Measurements from ENCODE around the gene MX2. TPM values are rescaled to one million over a fixed set of nuclear protein-coding genes. Genes with fewer than 3 reads are reported as not detected.
"Not testable (repeated sequence)": the region's sequence is repeated elsewhere in the genome, so short reads cannot be mapped to it uniquely, and the experiment has no call there.

Gene MX2
- polyA plus RNA-seq, 10 donors: 1.1 to 3.9 (median 1.7) TPM

DNA sequence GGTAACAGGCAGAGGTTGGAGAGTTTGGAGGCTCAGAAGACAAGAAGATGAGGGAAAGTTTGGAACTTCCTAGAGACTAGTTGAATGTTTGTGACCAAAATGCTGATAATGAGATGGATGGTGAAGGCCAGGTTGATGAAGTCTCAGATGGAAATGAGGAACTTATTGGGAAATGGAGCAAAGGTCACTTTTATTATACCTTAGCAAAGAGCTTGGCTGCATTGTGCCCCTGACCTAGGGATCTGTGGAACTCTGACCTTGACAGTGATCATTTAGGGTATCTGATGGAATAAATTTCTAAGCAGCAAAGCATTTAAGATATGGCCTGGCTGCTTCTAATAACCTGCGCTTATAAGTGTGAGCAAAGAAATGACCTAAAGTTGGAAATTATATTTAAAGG is 28.1 kb upstream of the MX2 start:
- DNase-seq: no peak

DNA sequence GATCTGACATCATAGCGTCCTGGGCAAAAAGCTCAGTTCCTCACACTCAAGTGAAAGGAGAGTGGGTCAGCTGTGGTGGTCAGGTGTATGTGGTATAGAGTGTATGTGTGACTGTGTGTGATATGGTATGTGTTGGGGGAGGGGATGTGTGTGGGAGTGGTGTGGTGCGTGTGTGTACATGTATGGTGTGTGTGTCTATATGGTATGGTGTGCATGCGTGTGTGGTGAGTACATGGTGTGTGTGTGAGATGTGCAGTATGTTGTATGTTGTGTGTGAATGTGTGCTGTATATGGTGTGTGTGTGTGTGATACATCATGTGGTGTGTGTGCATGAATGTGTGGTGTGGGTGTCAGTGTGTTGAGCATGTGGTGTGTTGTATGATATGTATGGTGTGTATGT is 24.3 kb upstream of the MX2 start:
- no peak for DNase-seq

DNA sequence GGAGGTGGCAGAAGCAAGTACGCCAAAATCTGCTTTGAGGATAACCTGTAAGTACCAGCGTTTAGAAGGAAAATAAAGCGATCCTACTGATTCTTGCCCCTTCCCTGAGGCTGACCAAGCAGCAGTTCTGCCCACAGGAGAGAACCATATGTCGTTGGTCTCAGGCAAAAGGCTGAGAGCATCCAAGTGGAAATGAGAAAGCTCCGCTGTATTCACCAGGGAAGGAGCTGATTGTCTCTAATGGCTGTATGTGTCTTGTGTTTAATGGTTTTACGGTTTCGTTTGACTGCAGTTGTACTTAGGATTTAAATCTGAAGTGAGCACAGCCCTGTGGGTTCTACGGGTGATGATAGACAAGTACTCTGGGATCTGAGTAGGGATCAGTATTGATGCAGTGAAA is 23.4 kb upstream of the MX2 start:
- no peak for DNase-seq

DNA sequence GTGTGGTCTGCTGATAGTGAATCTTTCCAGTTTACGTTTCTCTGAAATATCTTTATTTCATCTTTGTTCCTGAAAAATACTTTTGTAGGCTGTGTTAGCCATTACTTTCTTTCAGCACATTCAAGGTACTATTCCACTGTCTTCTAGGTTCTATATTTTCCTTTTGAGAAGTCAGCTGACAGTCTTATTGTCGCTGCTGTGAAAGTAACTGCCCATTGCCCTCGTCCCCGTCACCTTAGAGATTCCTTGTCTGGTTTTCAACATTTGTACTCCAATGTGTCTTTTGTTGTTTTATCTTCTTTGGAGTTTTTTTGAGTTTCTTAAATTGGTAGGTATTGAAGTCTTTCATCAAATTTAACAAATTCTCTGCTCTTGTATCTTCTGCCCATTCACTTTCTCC is 19.8 kb upstream of the MX2 start:
- DNase-seq: no peak

DNA sequence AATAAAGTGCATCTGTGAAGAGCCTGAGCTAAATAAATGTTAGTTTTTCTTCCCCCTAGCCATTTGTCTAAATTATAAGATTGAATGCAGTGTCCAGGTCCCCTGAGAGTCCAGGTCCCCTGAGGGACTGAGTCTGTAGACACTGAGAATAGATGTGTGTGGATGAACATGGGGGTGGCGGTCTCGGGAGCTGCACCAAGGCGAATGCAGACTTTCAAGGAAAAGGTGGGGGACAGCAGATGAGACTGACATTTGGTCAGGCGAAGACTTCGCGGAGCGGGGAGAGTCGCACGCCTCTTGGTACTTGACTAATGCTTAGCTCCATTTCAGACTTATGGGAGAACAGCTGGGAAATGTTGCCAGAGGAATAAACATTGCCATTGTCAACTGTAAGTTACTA is 17.7 kb upstream of the MX2 start:
- no peak for DNase-seq

DNA sequence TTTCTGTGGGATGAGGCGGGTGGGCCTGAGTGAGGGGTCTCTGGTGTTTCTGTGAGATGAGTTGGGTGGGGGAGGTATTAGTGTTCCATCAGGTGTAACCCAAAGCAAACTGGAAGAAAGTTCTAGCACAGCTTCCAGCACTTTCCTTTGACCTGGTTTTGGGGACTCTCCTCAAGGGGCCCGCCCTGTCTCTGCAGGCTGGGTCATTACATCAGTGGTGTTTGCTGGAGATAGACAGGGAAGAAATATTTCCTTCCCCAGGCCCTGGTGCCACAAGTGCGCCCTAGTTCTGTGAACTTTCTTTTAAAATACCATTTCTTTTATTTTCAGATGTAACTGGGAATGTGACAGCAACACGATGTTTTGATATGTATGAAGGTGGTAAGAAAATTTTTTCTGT is 16.5 kb upstream of the MX2 start:
- no peak for DNase-seq

DNA sequence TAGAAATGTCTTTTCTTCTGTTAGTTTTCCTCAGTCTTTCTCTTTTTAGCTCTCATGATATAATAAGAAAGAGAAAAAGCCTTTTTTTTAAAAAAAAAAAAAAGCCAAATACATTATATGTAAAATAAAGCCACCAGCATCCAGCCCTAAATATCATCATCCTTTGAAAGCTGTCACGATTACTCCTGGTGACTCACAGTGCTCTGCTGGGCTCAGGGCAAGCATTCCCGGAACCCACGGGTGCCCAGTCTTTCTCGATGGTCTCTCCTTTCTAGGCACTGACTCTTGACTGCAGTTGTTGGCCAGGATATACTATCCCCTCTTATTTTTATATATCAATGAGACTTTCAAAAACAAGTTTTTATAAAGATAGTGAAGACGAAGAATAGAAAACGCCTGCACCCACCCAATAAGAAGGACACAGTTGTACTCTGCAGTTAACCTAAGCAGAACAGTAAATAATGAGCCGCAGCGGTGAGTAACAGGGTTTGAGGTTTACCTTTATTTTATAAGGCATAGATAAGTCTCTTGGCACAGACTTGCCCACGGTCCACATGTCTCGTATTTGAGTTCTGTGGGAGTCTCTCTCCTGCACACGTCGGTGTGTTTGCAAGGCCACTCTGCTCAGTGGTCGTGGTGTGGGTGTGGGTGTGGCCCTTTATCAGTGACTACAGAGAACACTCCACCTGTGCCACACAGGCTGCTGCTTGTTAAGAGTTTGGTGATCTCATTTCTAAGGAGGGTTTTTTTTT is 15.7 kb upstream of the MX2 start:
- no peak for DNase-seq

DNA sequence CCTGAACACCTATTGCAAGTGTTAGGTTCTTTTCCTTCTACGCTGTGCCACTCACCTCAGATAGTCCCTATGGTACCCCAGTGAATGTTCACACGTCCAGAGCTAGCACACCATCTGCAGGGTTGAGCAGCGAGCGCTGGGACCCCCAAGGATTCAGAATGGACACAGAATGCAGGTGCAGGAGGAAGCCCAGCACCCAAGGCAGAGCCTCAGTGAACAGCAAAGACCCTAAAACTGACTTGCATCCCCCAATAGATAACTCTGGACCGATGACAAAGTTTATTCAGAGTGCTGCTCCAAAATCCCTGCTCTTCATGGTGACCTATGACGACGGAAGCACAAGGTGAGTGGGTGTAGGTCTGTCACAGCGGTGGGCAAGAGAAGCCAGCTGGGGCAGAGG is 15.1 kb upstream of the MX2 start:
- no peak for DNase-seq

DNA sequence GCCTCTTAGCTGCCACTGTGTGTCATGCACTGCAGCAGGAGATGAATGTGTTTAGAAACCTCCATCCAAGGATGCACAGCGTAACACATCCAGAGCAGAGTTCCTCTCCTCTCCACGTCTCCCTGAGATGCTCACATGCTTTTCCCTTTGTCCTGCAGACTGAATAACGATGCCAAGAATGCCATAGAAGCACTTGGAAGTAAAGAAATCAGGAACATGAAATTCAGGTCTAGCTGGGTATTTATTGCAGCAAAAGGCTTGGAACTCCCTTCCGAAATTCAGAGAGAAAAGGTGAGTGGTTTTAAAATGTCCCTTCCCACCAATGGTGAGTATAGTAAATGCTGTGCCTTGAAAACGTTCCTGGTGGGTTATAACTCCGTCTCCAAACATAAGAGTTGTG is 13.4 kb upstream of the MX2 start:
- no peak for DNase-seq

DNA sequence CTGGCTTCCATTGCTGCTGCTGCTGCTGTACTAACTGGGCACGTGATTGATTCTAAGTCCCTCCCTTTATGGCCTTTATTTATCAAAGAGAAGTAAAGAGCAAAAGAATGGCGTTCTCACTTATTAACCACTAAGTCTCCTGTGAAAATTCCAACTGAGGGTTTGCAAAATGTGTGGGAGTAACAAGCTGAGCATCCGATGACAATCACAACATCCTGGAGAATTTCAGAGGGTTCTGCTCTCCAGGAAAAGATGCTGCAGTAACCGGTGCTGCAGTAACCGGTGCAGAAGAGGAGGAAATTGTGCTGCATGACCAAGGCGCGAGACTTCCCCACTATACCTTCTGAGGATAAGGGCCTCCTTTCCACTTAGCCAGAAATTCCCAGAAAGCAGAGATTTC is 12.7 kb upstream of the MX2 start:
- DNase-seq: no peak

DNA sequence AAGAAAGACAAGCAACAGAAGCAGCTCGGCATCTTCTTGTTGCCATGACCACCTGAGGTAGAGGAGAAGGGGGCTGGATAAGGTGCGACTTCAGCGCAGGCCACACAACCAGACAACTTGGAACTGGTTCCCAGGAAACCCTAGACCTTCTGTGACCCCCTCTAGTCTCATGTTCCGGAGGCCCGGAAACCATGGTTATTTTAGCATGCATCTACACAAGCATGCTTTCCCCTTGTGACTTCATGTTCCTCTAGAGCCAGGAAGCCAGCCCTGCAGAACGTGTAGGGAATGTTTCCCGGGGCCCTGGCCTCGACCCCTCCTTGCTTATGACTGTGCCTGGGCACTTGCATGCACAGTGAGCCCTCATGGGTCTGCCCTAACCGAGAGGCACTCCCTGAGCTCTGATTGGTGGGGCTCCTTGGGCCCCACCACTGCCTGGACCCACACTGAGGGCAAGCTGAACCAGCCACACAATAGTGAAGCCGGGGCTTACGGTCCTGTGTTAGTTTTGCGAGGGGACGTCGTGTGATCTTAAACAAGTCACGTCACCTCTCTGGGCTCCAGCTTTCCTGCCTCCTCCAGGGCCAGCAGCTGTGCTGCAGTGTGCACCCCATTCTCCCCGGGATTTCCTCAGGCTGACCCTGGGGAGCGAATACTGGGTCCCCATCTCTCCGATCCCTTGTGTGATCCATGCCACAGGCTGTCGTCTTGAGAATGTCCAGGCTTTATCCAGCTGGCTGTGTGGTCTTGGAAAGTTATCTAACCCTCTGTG is 12.0 kb upstream of the MX2 start:
- DNase-seq: peak in 1 of 3 donors; percentile 26

DNA sequence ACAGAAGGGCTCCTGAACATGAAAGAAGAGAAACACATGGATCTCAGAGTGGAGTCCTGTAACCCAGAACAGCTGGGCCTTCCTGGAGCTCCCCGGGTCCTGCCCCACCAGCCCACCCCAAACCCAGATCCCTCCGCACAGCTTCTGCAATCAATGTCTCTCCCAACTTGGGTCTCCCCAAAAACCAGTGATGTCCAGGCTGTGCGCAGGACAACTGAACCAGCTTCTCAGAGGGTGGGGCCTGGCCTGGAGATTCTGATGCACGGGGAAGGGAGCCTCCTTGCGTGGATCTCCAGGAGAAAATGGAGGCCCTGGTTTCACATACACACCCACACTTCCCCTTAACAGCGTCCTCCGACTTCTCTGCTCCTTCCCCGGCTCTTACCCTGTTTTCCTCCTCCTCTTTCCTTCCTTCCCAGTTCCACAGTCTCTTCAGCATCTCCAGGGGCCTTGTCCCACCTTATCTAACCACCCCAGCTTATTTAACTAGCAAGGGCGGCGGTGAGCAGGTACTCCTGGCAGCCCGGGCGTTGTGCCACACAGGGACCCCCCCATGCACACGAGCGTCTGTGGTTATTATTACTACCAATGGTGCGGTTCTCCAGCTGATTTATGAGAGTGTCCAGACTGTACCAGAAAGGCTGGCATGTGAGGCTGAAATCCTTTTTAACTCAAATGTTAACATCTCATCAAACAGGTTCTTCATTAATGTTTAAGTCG is 11.2 kb upstream of the MX2 start:
- DNase-seq: no peak

DNA sequence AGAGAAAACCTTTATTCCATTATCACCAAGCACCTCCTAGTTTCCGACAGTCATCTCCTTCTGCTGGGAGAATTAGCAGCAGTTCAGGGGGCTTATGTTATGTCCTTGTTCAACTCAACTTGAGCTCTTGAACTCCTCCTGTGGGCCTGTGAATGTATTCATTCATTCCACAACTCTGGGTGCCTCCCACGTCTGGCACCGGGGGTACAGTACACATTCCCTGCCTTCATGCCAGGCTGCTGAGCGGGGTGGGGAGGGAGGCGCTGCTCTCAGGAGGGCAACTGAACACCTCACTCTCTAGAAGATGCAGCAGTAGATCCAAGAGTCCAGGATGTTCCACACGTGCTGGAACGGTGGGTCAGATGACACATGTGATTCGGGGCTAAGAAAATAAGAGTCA is 4.3 kb upstream of the MX2 start:
- DNase-seq: no peak

DNA sequence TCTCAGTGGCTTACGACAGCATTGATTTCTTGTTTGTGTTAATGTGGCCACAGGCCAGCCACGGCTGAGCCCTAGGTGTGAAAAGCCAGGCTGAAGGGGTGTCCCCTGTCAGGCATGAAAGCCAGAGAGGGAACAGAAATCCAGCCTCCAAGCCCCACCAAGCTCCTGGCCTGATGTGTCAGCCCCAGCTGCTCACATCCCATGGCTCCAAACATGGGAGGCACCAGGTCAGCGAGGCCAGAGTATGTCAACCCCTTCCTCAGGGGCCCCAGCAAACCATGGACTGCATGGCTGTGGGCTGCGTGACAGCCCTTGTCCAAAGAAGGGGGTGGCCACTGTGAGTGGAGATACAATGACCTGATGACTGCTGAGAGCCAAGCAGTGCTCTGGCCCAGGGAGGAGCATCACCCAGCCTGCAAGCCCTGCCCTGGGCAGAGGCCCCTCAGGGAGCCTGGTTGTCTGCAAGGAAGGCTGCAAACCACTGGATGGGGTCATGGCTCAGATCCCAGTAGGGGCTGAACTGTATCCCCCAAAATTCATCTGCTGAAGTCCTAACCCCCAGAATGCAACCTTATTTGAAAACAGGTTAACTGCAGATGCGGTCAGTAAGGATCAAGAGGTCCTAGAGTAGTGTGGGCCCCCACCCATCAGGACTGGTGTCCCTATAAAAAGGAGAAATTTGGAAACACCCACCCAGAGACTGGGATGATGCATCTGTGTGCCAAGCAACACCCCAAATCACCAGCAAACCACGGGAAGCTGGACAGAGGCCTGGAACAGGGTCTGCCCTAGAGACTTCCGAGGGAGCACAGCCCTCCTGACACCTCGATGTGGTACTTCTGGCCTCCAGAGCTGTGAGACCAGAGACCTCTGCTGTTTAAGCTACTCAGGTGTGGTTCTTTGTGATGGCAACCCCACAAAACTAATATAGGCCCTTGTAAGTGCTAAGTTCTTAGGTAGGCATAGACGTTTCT is 3.3 kb upstream of the MX2 start:
- no peak for DNase-seq

DNA sequence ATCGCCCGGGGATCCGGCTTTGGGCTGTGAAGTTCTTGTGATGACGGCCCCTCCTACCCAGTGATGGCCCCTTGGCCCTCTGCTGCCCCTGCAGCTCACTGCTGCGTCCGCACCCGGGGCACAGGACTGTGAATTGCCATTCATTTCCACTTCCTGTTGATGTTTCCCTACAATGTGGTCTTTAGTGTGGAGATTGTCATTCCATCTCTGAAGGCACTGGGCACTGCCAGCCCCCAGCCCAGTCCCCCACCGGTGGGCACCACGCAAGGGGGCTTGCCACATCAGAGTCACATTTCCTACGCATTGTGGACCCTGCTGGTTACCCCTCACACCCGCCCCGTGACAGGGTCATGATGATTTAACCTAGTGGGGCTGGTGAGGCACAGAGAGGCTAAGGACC is 2.5 kb upstream of the MX2 start:
- DNase-seq: no peak

DNA sequence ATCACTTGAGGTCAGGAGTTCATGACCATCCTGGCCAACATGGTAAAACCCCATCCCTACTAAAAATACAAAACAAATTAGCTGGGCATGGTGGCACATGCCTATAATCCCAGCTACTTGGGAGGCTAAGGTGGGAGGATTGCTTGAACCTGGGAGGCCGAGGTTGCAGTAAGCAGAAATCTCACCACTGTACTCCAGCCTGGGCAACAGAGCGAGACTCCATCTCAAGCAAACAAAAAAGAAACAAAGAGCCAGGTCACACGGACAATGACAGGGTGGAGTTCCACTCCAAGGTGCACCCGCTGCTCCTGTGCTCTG is 2.1 kb upstream of the MX2 start:
- not testable (repeated sequence) for DNase-seq

DNA sequence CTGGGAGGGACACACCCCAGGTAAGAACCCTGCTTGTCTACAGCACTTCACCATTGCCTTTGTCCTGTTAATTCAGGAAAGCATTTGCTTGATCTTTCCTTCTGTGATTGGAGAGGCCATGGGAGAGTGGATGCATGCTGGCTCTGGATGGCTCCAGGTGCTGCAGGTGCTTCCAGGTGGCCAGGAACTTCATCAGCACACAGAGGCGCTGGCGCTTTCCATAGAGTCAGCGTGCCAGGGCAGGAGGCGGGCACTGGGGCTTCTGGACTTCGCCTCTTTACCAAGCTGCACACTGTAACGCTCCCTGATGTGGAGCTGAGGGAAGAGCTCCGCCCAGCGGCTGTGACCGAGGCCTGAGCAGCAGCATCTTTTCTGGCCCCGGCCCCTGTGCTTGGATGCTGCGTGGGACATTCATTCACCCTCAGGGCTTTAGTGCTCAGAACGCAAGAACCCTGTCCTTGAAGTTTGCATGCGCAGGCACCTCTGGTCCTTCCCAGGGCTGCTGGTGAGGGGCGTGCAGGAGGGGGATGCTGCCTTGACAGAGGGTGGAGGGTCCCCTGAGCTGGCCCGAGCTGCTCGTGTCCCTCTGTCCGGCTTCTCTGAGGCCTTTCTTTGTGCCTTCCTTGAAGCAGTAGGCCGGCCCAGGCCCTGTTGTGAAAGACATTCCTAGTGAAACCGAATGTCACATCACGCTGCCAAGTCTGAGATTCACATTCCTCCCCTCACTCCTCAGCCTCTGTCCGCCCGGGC is 1.6 kb upstream of the MX2 start:
- DNase-seq: peak in 2 of 3 donors; percentile 33 to 82

DNA sequence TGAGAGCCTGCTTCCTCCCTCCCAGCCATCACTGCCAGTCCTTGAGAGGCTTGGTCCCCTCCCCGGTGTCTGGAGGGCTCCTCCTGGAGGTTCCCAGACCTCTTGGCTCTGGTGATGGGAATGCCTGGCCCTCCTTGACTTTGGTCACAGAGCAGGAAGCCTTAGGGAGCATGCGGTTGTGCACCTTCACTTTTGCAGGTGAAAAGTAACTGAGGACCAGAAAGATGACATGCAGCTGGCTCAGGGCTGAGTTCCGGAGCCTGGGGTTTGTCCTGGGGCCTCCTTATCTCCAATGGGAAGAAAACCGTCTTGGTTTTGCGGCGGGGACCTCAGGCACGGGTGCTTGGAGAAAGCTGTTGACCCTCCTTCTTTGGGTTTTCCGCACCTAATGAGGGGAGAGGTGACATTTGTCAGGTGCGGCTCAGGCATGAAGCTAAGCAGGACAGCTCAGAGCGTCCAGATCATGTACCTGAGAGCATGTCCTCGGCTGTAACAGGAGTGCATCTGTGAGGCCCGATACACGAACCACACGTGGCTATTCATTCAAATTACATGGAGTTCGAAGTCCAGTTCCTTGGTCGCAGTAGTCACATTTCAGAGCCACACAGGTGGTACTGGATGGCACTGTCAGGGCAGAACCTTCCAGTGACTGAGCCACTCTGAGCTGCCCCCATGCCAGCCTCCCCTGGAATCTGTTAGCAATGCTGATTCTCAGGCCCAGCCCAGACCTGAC is 608 bp upstream of the MX2 start:
- DNase-seq: no peak

DNA sequence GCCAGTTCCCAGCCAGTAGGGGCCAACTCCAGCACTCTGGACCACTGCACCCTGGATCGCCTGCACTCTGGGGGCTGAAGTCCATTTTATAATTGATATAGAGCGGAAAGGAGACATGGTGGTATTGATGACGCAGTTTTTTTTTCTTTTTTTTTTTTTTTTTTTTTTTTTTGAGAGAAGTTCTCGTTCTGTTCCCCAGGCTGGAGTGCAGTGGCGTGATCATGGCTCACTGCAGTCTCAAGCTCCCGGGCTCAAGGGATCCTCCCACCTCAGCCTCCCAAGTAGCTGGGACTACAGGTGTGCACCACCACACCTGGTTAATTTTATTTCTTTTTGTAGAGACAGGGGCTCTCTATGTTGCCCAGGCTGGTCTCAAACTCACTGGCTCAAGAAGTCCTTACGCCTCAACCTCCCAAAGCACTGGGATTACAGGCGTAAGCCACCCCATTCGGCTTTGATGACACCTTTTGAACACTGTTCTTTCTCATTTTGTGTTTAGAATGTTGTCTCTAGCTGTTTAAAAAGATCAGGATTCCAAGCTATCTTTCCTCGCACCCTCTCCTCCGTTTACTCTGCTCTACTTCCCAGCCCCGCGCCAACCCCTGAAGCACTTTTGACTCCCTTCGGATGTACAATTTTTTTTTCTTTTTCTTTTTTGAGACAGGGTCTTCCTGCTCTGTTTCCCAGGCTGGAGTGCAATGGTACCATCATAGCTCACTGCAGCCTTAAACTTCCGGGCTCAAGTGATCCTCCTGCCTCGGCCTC is 960 bp downstream of the MX2 start:
- DNase-seq: no peak
